HG03108 (cell line): Measurements from ENCODE around the gene TMEM100.
A peak's percentile ranks its signal among the peaks of the same experiment; 100 is the strongest.

Source experiments
- ATAC-seq: cut with Tn5 transposase; IDR thresholded peaks from one replicate; pipeline ENCODE4 v1.9.1; 2021; ENCODE audit warnings: moderate library complexity; ENCODE audit not compliant: unreplicated experiment

TMEM100 gene

GRCh38 chr17:55722742-55723487 lies at the start of gene TMEM100:
Gene TMEM100 (minus strand): TSS chr17:55722864. CDS start chr17:55721070, 1,794 bp downstream.
- no peak for ATAC-seq

GRCh38 chr17:55772086-55772485 lies 49.4 kb upstream of the TMEM100 start:
- no peak for ATAC-seq

GRCh38 chr17:55770196-55770870 lies 47.7 kb upstream of the TMEM100 start:
- no peak for ATAC-seq

GRCh38 chr17:55769625-55770000 lies 46.9 kb upstream of the TMEM100 start:
- ATAC-seq, result no peak

GRCh38 chr17:55768936-55769624 lies 46.4 kb upstream of the TMEM100 start:
- no peak for ATAC-seq

- no peak for ATAC-seq
These were observed 42.8 kb upstream of the TMEM100 start for GRCh38 chr17:55765472-55765871.

GRCh38 chr17:55764610-55765009 lies 41.9 kb upstream of the TMEM100 start:
- ATAC-seq, result no peak

GRCh38 chr17:55763856-55764255 lies 41.2 kb upstream of the TMEM100 start:
- no peak for ATAC-seq

GRCh38 chr17:55762086-55762858 lies 39.6 kb upstream of the TMEM100 start:
- ATAC-seq, result no peak

- no peak for ATAC-seq
These were observed 38.1 kb upstream of the TMEM100 start for GRCh38 chr17:55760643-55761355.

GRCh38 chr17:55758171-55758570 lies 35.5 kb upstream of the TMEM100 start:
- ATAC-seq, result no peak

GRCh38 chr17:55757659-55758058 lies 35.0 kb upstream of the TMEM100 start:
- ATAC-seq, result no peak

- no peak for ATAC-seq
These were observed 34.0 kb upstream of the TMEM100 start for GRCh38 chr17:55756689-55757088.

GRCh38 chr17:55751720-55752250 lies 29.1 kb upstream of the TMEM100 start:
- ATAC-seq, result no peak

GRCh38 chr17:55750750-55751657 lies 28.3 kb upstream of the TMEM100 start, which contains the start of gene PCTP:
Gene PCTP (plus strand): TSS chr17:55751051. CDS start chr17:55751104, 53 bp downstream.
- ATAC-seq, result peak; percentile 100

- ATAC-seq, result no peak
These were observed 27.3 kb upstream of the TMEM100 start for GRCh38 chr17:55749985-55750384.

- no peak for ATAC-seq
These were observed 26.2 kb upstream of the TMEM100 start for GRCh38 chr17:55748841-55749240.

GRCh38 chr17:55747209-55747608 lies 24.5 kb upstream of the TMEM100 start:
- no peak for ATAC-seq

GRCh38 chr17:55746466-55746865 lies 23.8 kb upstream of the TMEM100 start:
- no peak for ATAC-seq
